Measurements from ENCODE around the gene TRIM69. TPM values are rescaled to one million over a fixed set of nuclear protein-coding genes. Genes with fewer than 3 reads are reported as not detected.
"Not testable (repeated sequence)": the region's sequence is repeated elsewhere in the genome, so short reads cannot be mapped to it uniquely, and the experiment has no call there.

Gene TRIM69
- total and polyA plus RNA-seq, 2 donors = 28.8 to 34.7 TPM

GRCh38 chr15:44729408-44730127 lies 6.8 kb upstream of the TRIM69 start:
- WGBS = 8% methylated on average over 21 of the region's 21 CpGs
- H3K4me3 ChIP-seq (ENCODE audit: low read length in 2 of 2) = peak overlapping the region; percentile 88 to 92
- peaks cover 26 to 37% of the 10 kb centered on the region in 2 donors for H3K4me1 ChIP-seq (ENCODE audit: control insufficient read depth in 2 of 2, insufficient read depth in 2 of 2, low read length in 2 of 2)
- H3K36me3 ChIP-seq (ENCODE audit: control insufficient read depth in 2 of 2, insufficient read depth in 2 of 2, low read length in 1 of 2) = peaks cover 0 to 7% of the 10 kb centered on the region in 2 donors
- peak in 1 of 9 donors; percentile 30 for DNase-seq (ENCODE audit: low read depth in 6 of 9, low spot score in 9 of 9)
- H3K27ac ChIP-seq (ENCODE audit: low read depth in 1 of 2, low read length in 1 of 2) = peak overlapping the region; percentile 98
- H3K9me3 ChIP-seq (ENCODE audit: control insufficient read depth in 2 of 2, insufficient read depth in 1 of 2, low read length in 1 of 2) = peaks cover 0 to 4% of the 10 kb centered on the region in 2 donors
- no peaks in the 10 kb centered on the region for H3K27me3 ChIP-seq (ENCODE audit: control insufficient read depth in 2 of 2, insufficient read depth in 1 of 2, low read length in 1 of 2)

- H3K36me3 ChIP-seq (ENCODE audit: control insufficient read depth in 2 of 2, insufficient read depth in 2 of 2, low read length in 1 of 2) = peaks cover 0 to 7% of the 10 kb centered on the region in 2 donors
- H3K27me3 ChIP-seq (ENCODE audit: control insufficient read depth in 2 of 2, insufficient read depth in 1 of 2, low read length in 1 of 2) = no peaks in the 10 kb centered on the region
- peaks cover 0 to 6% of the 10 kb centered on the region in 2 donors for H3K4me1 ChIP-seq (ENCODE audit: control insufficient read depth in 2 of 2, insufficient read depth in 2 of 2, low read length in 2 of 2)
- WGBS = 87% methylated on average over 2 of the region's 2 CpGs
- no peak overlapping the region for H3K4me3 ChIP-seq (ENCODE audit: low read length in 2 of 2)
- no peaks in the 10 kb centered on the region for H3K9me3 ChIP-seq (ENCODE audit: control insufficient read depth in 2 of 2, insufficient read depth in 1 of 2, low read length in 1 of 2)
- no peak overlapping the region for H3K27ac ChIP-seq (ENCODE audit: low read depth in 1 of 2, low read length in 1 of 2)
- DNase-seq (ENCODE audit: low read depth in 6 of 9, low spot score in 9 of 9) = no peak
Observed at GRCh38 chr15:44734839-44735481, 1.4 kb upstream of the TRIM69 start.

GRCh38 chr15:44735482-44736180 lies 697 bp upstream of the TRIM69 start:
- H3K27me3 ChIP-seq (ENCODE audit: control insufficient read depth in 2 of 2, insufficient read depth in 1 of 2, low read length in 1 of 2) = no peaks in the 10 kb centered on the region
- H3K4me1 ChIP-seq (ENCODE audit: control insufficient read depth in 2 of 2, insufficient read depth in 2 of 2, low read length in 2 of 2) = peaks cover 0 to 4% of the 10 kb centered on the region in 2 donors
- H3K4me3 ChIP-seq (ENCODE audit: low read length in 2 of 2) = no peak overlapping the region
- 86% methylated on average over 8 of the region's 8 CpGs for WGBS
- no peaks in the 10 kb centered on the region for H3K9me3 ChIP-seq (ENCODE audit: control insufficient read depth in 2 of 2, insufficient read depth in 1 of 2, low read length in 1 of 2)
- peaks cover 0 to 7% of the 10 kb centered on the region in 2 donors for H3K36me3 ChIP-seq (ENCODE audit: control insufficient read depth in 2 of 2, insufficient read depth in 2 of 2, low read length in 1 of 2)
- no peak for DNase-seq (ENCODE audit: low read depth in 6 of 9, low spot score in 9 of 9)
- peak overlapping the region in 1 of 2 donors; percentile 53 for H3K27ac ChIP-seq (ENCODE audit: low read depth in 1 of 2, low read length in 1 of 2)

- peaks cover 0 to 2% of the 10 kb centered on the region in 2 donors for H3K4me1 ChIP-seq (ENCODE audit: control insufficient read depth in 2 of 2, insufficient read depth in 2 of 2, low read length in 2 of 2)
- WGBS = 67% methylated on average over 3 of the region's 3 CpGs
- H3K36me3 ChIP-seq (ENCODE audit: control insufficient read depth in 2 of 2, insufficient read depth in 2 of 2, low read length in 1 of 2) = no peaks in the 10 kb centered on the region
- DNase-seq (ENCODE audit: low read depth in 6 of 9, low spot score in 9 of 9) = peak in 2 of 9 donors; percentile 52 to 73
- H3K4me3 ChIP-seq (ENCODE audit: low read length in 2 of 2) = no peak overlapping the region
- no peaks in the 10 kb centered on the region for H3K27me3 ChIP-seq (ENCODE audit: control insufficient read depth in 2 of 2, insufficient read depth in 1 of 2, low read length in 1 of 2)
- H3K27ac ChIP-seq (ENCODE audit: low read depth in 1 of 2, low read length in 1 of 2) = no peak overlapping the region
- H3K9me3 ChIP-seq (ENCODE audit: control insufficient read depth in 2 of 2, insufficient read depth in 1 of 2, low read length in 1 of 2) = no peaks in the 10 kb centered on the region
Observed at GRCh38 chr15:44738340-44738984, 2.1 kb downstream of the TRIM69 start.

GRCh38 chr15:44739222-44739847 lies 3.0 kb downstream of the TRIM69 start:
- H3K27me3 ChIP-seq (ENCODE audit: control insufficient read depth in 2 of 2, insufficient read depth in 1 of 2, low read length in 1 of 2); H3K4me3 ChIP-seq (ENCODE audit: low read length in 2 of 2); H3K27ac ChIP-seq (ENCODE audit: low read depth in 1 of 2, low read length in 1 of 2); H3K9me3 ChIP-seq (ENCODE audit: control insufficient read depth in 2 of 2, insufficient read depth in 1 of 2, low read length in 1 of 2); H3K36me3 ChIP-seq (ENCODE audit: control insufficient read depth in 2 of 2, insufficient read depth in 2 of 2, low read length in 1 of 2); DNase-seq (ENCODE audit: low read depth in 6 of 9, low spot score in 9 of 9); H3K4me1 ChIP-seq (ENCODE audit: control insufficient read depth in 2 of 2, insufficient read depth in 2 of 2, low read length in 2 of 2): not testable (repeated sequence)
- 88% methylated on average over 21 of the region's 24 CpGs for WGBS

GRCh38 chr15:44743454-44743853 lies 7.1 kb downstream of the TRIM69 start:
- H3K36me3 ChIP-seq (ENCODE audit: control insufficient read depth in 2 of 2, insufficient read depth in 2 of 2, low read length in 1 of 2); H3K27me3 ChIP-seq (ENCODE audit: control insufficient read depth in 2 of 2, insufficient read depth in 1 of 2, low read length in 1 of 2); H3K9me3 ChIP-seq (ENCODE audit: control insufficient read depth in 2 of 2, insufficient read depth in 1 of 2, low read length in 1 of 2); H3K4me1 ChIP-seq (ENCODE audit: control insufficient read depth in 2 of 2, insufficient read depth in 2 of 2, low read length in 2 of 2); H3K27ac ChIP-seq (ENCODE audit: low read depth in 1 of 2, low read length in 1 of 2); H3K4me3 ChIP-seq (ENCODE audit: low read length in 2 of 2); DNase-seq (ENCODE audit: low read depth in 6 of 9, low spot score in 9 of 9): not testable (repeated sequence)
- WGBS = 98% methylated on average over 2 of the region's 2 CpGs

- no peaks in the 10 kb centered on the region for H3K9me3 ChIP-seq (ENCODE audit: control insufficient read depth in 2 of 2, insufficient read depth in 1 of 2, low read length in 1 of 2)
- no peak for DNase-seq (ENCODE audit: low read depth in 6 of 9, low spot score in 9 of 9)
- H3K4me3 ChIP-seq (ENCODE audit: low read length in 2 of 2) = no peak overlapping the region
- 96% methylated on average over 1 of the region's 1 CpG for WGBS
- H3K27ac ChIP-seq (ENCODE audit: low read depth in 1 of 2, low read length in 1 of 2) = no peak overlapping the region
- no peaks in the 10 kb centered on the region for H3K36me3 ChIP-seq (ENCODE audit: control insufficient read depth in 2 of 2, insufficient read depth in 2 of 2, low read length in 1 of 2)
- no peaks in the 10 kb centered on the region for H3K27me3 ChIP-seq (ENCODE audit: control insufficient read depth in 2 of 2, insufficient read depth in 1 of 2, low read length in 1 of 2)
- no peaks in the 10 kb centered on the region for H3K4me1 ChIP-seq (ENCODE audit: control insufficient read depth in 2 of 2, insufficient read depth in 2 of 2, low read length in 2 of 2)
Observed at GRCh38 chr15:44753345-44753744, 17.0 kb downstream of the TRIM69 start.

GRCh38 chr15:44763187-44763586 lies 26.9 kb downstream of the TRIM69 start:
- H3K9me3 ChIP-seq (ENCODE audit: control insufficient read depth in 2 of 2, insufficient read depth in 1 of 2, low read length in 1 of 2) = no peaks in the 10 kb centered on the region
- no peak for DNase-seq (ENCODE audit: low read depth in 6 of 9, low spot score in 9 of 9)
- H3K4me3 ChIP-seq (ENCODE audit: low read length in 2 of 2) = no peak overlapping the region
- no peaks in the 10 kb centered on the region for H3K4me1 ChIP-seq (ENCODE audit: control insufficient read depth in 2 of 2, insufficient read depth in 2 of 2, low read length in 2 of 2)
- H3K36me3 ChIP-seq (ENCODE audit: control insufficient read depth in 2 of 2, insufficient read depth in 2 of 2, low read length in 1 of 2) = no peaks in the 10 kb centered on the region
- WGBS = 95% methylated on average over 2 of the region's 2 CpGs
- no peak overlapping the region for H3K27ac ChIP-seq (ENCODE audit: low read depth in 1 of 2, low read length in 1 of 2)
- no peaks in the 10 kb centered on the region for H3K27me3 ChIP-seq (ENCODE audit: control insufficient read depth in 2 of 2, insufficient read depth in 1 of 2, low read length in 1 of 2)
